Thyroid gland (tissue), 4 donors: ENCODE measurements around the gene SPATA20. TPM values are rescaled to one million over a fixed set of nuclear protein-coding genes. Genes with fewer than 3 reads are reported as not detected.

ENCODE experiments used
- DNase-seq, 2 donors: peaks; one replicate each; pipeline ENCODE4 v3.0.0-alpha.2; 2019
- H3K27ac ChIP-seq, 3 donors: fragments of 200-600 bp; sonication (generic); 1 replicate in 2 of 3; 2 replicates in 1 of 3; pipeline ENCODE4 v1.5.1; 2016 to 2019; ENCODE audit warnings: mild to moderate bottlenecking in 1 of 3, moderate library complexity in 1 of 3
- H3K27me3 ChIP-seq: fragments of 200-600 bp; sonication (generic); one replicate; pipeline ENCODE4 v1.5.1; 2019
- H3K36me3 ChIP-seq, 2 donors: fragments of 200-600 bp; sonication (generic); one replicate each; pipeline ENCODE4 v1.5.1; 2016 to 2019
- H3K4me1 ChIP-seq, 2 donors: fragments of 200-600 bp; sonication (generic); one replicate each; pipeline ENCODE4 v1.5.1; 2017 to 2019
- H3K4me3 ChIP-seq, 3 donors: fragments of 200-600 bp; sonication (generic); replicated peaks in 1 of 3; 1 replicate in 2 of 3; 2 replicates in 1 of 3; pipeline ENCODE4 v1.5.1; 2016; ENCODE audit warnings: mild to moderate bottlenecking in 1 of 3
- H3K9me3 ChIP-seq: fragments of 200-600 bp; sonication (generic); one replicate; pipeline ENCODE4 v1.5.1; 2017
- CTCF ChIP-seq, 6 experiments: fragments of 200-600 bp in 3 of 6; fragments of 450-650 bp in 3 of 6; sonication (generic) in 3 of 6; IDR thresholded peaks; one replicate each; pipeline ENCODE4 v1.5.1; 2016 to 2019; ENCODE audit warnings: antibody characterized with exemption in 6 of 6, mild to moderate bottlenecking in 2 of 6, inconsistent platforms in 1 of 6, moderate library complexity in 1 of 6
- POLR2A ChIP-seq, 2 donors: fragments of 450-650 bp; IDR thresholded peaks; one replicate each; pipeline ENCODE4 v1.6.1; 2017; ENCODE audit warnings: antibody characterized with exemption in 2 of 2, mild to moderate bottlenecking in 2 of 2, moderate library complexity in 1 of 2
- WGBS, 2 donors: methylation state at CpG; one replicate each; pipeline ENCODE4 v1.1.5; 2017; 5-methylcytosine and 5-hydroxymethylcytosine counted together
- intact Hi-C: fragments of 100-400 bp; cut with DNase I; formaldehyde crosslinking; loops from one replicate; pipeline ENCODE4 v1.15.1; 2023
- total RNA-seq, 4 donors: library from RNA; depleted of rRNA; stranded (reverse); fragments of >200 nt; gene quantifications; one replicate each; pipeline ENCODE4 v1.2.3, GENCODE V29; 2016

The SPATA20 gene
- total RNA-seq, 4 donors from 2014 or later = 94.9 to 177 (median 125) TPM

- no peak for DNase-seq
- Histone ChIP-seq H3K4me3 (no peak overlapping the region), H3K36me3 (no peaks in the 10 kb centered on the region), H3K4me1 (peaks cover 7 to 16% of the 10 kb centered on the region in 2 donors), H3K27ac (no peak overlapping the region), H3K9me3 (no peaks in the 10 kb centered on the region), H3K27me3 (no peaks in the 10 kb centered on the region)
- whole genome bisulfite sequencing, 2 donors = 75 to 84% methylated on average over 13 of the region's 13 CpGs
- no peak for TF ChIP-seq CTCF (IDR thresholded peaks at IDR 0.05)
- TF ChIP-seq POLR2A (IDR thresholded peaks at IDR 0.05) = no peak
- intact Hi-C loops = no loop called here
These were observed 54.9 kb downstream of the SPATA20 start for GRCh38 chr17:50601823-50602375.

GRCh38 chr17:50602836-50603235, 55.9 kb downstream of the SPATA20 start:
- peaks cover 7 to 16% of the 10 kb centered on the region in 2 donors for H3K4me1 ChIP-seq
- WGBS, 2 donors = 92 to 95% methylated on average over 11 to 18 of the region's 18 CpGs
- H3K36me3 ChIP-seq = no peaks in the 10 kb centered on the region
- no peak overlapping the region for H3K27ac ChIP-seq
- no peak for DNase-seq
- TF ChIP-seq POLR2A (IDR thresholded peaks at IDR 0.05) (no peak), CTCF (IDR thresholded peaks at IDR 0.05) (no peak)
- no peaks in the 10 kb centered on the region for H3K9me3 ChIP-seq
- no peaks in the 10 kb centered on the region for H3K27me3 ChIP-seq
- intact Hi-C loops = no loop called here
- H3K4me3 ChIP-seq = no peak overlapping the region

GRCh38 chr17:50603340-50603739, 56.4 kb downstream of the SPATA20 start:
- no peak overlapping the region for H3K4me3 ChIP-seq
- no peaks in the 10 kb centered on the region for H3K36me3 ChIP-seq
- H3K27me3 ChIP-seq = no peaks in the 10 kb centered on the region
- H3K9me3 ChIP-seq = no peaks in the 10 kb centered on the region
- peaks cover 7 to 16% of the 10 kb centered on the region in 2 donors for H3K4me1 ChIP-seq
- H3K27ac ChIP-seq = no peak overlapping the region
- intact Hi-C loops = no loop called here
- 75 to 77% methylated on average over 9 of the region's 9 CpGs for WGBS, 2 donors
- no peak for DNase-seq
- TF ChIP-seq POLR2A (IDR thresholded peaks at IDR 0.05) (no peak), CTCF (IDR thresholded peaks at IDR 0.05) (no peak)

- H3K4me3 ChIP-seq = no peak overlapping the region
- intact Hi-C loops = no loop called here
- H3K27ac ChIP-seq = no peak overlapping the region
- 0 to 20% methylated on average over 3 to 6 of the region's 13 CpGs for WGBS, 2 donors
- no peaks in the 10 kb centered on the region for H3K27me3 ChIP-seq
- TF ChIP-seq POLR2A (IDR thresholded peaks at IDR 0.05) (no peak), CTCF (IDR thresholded peaks at IDR 0.05) (no peak)
- DNase-seq = peak; percentile 67 to 72
- H3K9me3 ChIP-seq = no peaks in the 10 kb centered on the region
- H3K4me1 ChIP-seq = peaks cover 7 to 16% of the 10 kb centered on the region in 2 donors
- H3K36me3 ChIP-seq = no peaks in the 10 kb centered on the region
These were observed 57.5 kb downstream of the SPATA20 start for GRCh38 chr17:50604513-50604912.

- Histone ChIP-seq H3K27me3 (no peaks in the 10 kb centered on the region), H3K27ac (no peak overlapping the region), H3K36me3 (no peaks in the 10 kb centered on the region), H3K4me3 (no peak overlapping the region), H3K4me1 (peaks cover 7 to 16% of the 10 kb centered on the region in 2 donors), H3K9me3 (no peaks in the 10 kb centered on the region)
- intact Hi-C loops = no loop called here
- no peak for DNase-seq
- TF ChIP-seq POLR2A (IDR thresholded peaks at IDR 0.05) = no peak
- no peak for TF ChIP-seq CTCF (IDR thresholded peaks at IDR 0.05)
- 77 to 79% methylated on average over 9 to 10 of the region's 10 CpGs for WGBS, 2 donors
These were observed 58.5 kb downstream of the SPATA20 start for GRCh38 chr17:50605429-50605828.

Other genes with a start within 250 kb of the SPATA20 start
- gene XYLT2, start 201.0 kb upstream of the SPATA20 start, total RNA-seq = 10 to 100 TPM; 22.4 to 33.4 (median 28.8) TPM
- gene MRPL27, start 174.0 kb upstream of the SPATA20 start, total RNA-seq = 100 to 1,000 TPM in 1 of 4 donors, 10 to 100 TPM in 3; 44.6 to 115 (median 80.8) TPM
- under 1 TPM in 2 of 4 donors, not detected in 2; 0.27 to 0.93 TPM for gene EME1, start 173.9 kb upstream of the SPATA20 start, total RNA-seq
- gene LRRC59, start 149.7 kb upstream of the SPATA20 start, total RNA-seq = 10 to 100 TPM; 57.4 to 91.0 (median 77.5) TPM
- gene ACSF2, start 121.0 kb upstream of the SPATA20 start, total RNA-seq = 100 to 1,000 TPM in 3 of 4 donors, 10 to 100 TPM in 1; 97.3 to 193 (median 143) TPM
- under 1 TPM in 1 of 4 donors, not detected in 3; 0.67 TPM for gene CHAD, start 78.3 kb upstream of the SPATA20 start, total RNA-seq
- 10 to 100 TPM; 30.2 to 50.1 (median 34.7) TPM for gene RSAD1, start 68.3 kb upstream of the SPATA20 start, total RNA-seq
- gene MYCBPAP, start 38.7 kb upstream of the SPATA20 start, total RNA-seq = 1 to 10 TPM in 3 of 4 donors, under 1 TPM in 1; 0.78 to 3.2 (median 1.6) TPM
- gene EPN3, start 14.4 kb upstream of the SPATA20 start, total RNA-seq = 10 to 100 TPM in 1 of 4 donors, 1 to 10 TPM in 1, under 1 TPM in 1, not detected in 1; 0.63 to 31.6 (median 3.5) TPM
- 1 to 10 TPM in 1 of 4 donors, under 1 TPM in 3; 0.13 to 3.3 (median 0.52) TPM for gene CACNA1G, start 13.5 kb downstream of the SPATA20 start, total RNA-seq
- gene ABCC3, start 87.7 kb downstream of the SPATA20 start, total RNA-seq = 100 to 1,000 TPM in 2 of 4 donors, 10 to 100 TPM in 2; 51.0 to 189 (median 131) TPM
- 10 to 100 TPM; 29.4 to 40.2 (median 35.1) TPM for gene ANKRD40, start 160.7 kb downstream of the SPATA20 start, total RNA-seq
- gene LUC7L3, start 172.4 kb downstream of the SPATA20 start, total RNA-seq = 100 to 1,000 TPM in 2 of 4 donors, 10 to 100 TPM in 2; 75.2 to 199 (median 140) TPM
- not detected for gene ANKRD40CL, start 220.3 kb downstream of the SPATA20 start, total RNA-seq